ENCODE data around the gene SLC16A8.

Gene SLC16A8

DNA sequence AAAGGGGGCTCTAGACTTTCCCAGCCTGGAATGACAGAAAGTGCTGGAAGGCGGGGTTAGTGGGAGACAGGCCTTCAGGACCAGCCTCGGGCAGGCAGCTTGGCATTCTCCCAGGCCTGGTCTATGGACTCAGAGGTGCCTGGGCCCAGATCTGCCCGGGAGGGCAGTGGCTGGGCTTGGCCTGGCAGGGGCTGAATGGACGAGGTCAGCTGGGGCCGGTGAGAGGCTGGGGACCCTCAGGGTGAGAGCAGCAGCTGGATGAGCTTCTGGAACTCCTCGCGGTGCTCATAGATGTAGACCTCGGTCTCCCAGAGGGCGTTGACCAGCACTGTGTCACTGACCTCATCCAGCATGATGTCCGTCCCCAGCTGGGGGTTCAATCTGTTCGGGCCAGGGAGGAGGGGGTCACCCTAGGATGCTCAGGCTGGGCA is 28.0 kb upstream of the SLC16A8 start:
- no peak for DNase-seq

DNA sequence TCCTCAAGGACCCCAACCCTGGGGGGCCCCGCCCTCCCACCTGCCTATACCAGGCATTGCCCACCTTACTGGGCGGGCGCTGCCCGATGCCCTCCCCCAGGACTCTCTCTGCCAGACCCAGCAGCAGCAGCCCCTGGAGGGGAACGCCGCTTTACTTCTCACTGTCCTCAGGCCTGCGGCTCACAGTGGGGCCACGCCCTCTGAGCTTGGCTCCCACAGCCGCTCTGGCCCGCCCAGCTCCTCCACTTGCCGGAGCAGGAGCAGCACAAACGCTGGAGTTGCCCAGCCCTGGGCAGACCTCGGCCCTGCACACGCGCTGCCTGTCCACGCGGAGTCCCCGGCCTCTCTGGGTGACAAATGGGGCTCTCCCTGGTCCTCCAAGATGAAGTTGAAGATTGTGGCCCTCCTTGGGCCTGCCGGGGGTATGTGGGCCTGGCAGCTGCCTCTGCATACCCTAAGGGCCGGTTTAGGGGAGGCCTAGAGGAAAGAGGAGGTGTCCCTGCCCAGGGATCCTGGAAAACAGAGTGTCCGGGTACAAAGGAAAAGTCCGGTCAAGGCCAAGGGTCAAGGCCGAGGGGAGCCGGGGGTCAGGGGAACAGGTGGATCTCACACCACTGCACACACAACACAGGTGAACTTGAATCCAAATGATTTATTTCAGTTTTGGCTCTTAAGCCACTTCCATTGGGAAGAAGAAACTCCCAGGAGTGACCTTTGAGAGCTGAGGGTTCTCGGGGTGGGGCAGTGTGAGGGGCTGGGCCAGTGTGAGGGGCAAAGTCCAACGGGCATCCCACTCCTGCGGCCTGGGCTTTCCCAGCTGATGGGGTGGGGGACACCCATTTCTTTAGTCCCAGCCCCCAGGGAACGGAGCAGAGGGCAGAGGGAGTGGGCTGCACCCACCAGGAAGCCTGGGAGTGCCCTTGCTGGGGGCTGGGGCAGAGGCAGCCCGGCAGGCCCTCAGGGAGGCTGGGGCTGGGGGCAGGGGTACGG is 27.2 kb upstream of the SLC16A8 start:
- DNase-seq: no peak

DNA sequence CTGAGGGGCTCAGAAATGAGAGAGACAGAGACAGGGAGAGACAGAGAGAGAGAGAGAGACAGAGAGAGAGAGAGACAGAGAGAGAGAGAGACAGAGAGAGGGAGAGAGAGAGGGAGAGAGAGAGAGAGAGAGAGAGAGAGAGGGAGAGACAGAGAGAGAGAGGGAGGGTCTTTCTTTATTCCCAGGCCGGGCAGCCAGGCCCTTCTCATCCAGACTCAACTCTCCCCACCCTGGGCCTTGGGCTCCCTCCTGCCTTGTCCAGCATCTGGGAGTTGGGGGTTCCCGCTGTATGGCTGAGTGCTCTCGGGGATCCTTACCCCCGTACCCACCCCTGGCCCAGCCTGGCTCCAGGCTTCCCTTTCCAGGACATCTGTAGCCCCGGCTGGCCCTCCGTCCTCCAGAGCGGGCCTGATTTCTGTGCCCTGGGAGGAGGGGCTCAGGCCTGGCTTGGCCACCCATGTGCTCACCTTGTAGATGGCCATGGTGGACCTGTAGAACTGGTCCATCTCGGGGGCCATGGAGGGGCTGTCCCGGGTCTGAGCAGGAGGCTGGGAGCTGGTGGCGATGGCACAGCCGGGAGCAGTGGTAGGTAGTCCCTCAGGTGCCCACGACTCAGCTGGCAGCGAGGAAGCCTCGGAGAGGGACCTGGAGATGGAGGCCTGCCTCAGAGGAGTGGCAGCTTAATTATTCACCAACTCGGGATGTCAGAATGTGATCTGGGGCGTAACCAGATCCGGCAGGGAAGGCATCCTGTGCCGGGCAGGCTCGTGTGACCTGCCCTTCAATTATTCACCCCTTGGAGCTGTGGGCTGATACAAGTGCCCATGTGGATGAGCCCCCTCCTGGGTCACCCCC is 26.3 kb upstream of the SLC16A8 start, which contains the start of gene BAIAP2L2:
Gene BAIAP2L2, minus strand, starts transcription at position 677 of the 855 bp plus-strand sequence. Its CDS starts 159 bp downstream, at position 518.
- DNase-seq: no peak

DNA sequence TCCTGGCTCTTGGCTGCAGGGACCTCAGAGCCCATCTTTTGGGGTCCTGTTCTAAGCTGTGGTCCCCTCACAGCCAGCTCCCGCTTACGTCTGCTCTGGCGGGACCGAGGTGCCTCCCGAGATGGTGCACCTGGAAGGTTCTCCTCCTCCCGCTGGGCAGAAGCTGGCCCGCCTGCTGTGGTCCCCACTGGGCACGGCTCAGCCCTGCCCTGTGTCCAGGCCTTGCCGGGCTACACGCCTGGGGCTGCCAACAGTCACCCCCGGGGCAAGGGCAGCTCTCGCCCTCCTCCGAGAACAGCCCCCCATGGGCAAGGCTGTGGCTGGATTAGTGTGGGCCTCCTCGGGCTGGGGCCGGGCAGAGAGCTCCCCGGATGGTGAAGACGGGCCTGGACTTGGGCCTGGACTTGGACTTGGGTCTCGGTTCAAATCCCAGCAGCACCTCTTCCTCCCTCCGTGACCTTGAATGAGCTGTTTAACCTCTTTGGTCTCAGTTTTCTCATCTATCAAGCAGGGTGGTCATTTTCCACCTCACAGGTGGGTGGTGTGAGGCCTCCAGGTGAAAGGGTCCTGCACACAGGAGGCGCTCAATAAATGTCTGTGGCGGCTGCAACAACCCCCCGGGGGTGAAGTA is 25.5 kb upstream of the SLC16A8 start:
- DNase-seq: no peak

DNA sequence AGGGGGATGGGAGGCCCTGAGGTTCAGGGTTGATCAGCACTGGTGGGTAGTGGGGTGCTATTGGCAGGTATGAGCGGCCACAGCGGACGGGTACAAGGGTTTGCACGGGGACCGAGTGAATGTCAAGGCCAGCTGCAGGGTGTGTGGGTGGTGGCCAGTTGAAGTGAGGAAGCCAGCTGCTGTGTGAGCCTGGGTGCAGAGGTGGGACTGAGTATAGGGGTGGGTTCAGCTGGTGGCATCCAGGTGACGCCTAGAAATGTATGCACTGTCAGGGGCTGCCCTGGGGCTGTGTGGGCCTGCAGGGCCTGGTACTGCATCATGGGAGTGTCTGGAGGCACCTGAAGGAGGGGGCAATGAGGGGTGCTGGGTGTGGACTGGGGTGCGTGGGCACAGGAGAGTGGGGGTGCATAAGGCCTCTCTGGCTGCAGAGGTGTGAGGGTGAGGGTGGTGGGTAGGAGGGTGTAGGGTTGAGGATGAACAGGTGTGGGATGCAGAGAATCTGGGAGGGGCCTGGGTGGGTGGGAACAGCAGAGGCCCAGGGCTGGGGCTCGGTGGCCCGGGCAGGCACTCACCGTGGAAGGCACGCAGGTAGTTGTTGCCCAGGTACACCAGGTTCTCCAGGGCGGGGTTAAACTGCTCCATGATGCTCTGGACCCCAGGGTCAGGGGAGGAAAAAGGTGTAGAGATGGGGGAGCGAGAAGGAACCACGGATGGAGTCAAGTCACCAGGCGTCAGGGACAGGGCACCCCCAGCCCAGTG is 24.8 kb upstream of the SLC16A8 start:
- DNase-seq: no peak

DNA sequence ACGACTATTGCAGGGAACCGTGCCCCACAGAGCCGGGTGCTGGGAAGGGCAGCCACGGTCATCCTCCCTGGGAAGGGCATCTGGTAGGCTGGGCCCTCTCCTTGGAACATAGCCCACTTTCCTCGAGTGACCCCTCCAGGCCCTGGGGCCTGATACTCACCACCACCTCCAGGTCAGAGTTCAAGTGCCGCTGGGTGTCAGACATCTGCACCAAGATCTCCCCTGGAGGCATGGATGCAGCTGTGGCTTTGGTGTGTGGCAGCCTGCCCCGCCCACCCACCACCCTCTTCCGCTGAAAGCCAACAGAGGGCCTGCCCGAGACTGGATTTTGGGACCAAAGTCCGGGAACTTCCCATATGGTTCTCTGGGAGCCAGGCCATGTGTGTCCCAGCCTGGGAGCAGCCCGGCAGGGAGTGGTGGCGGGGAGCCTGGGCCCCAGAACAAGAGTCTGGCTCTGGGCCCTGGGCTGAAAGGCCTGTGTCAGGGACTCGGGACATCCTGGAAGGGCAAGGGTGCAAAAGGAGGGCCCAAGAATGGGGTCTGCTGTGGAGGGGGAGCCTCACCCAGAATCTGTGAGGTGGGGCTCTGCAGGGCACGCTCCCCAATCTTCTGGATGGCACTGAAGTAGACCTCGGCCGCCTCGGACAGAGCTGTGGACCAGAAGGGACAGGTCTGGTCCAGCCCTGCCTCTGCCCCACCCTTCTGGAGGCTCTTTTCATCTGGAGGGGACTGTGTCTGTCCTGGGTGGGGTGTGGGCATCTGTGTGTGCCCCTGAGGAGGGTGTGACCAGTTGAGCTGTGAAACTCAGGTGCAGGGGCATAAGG is 23.9 kb upstream of the SLC16A8 start:
- DNase-seq: no peak

DNA sequence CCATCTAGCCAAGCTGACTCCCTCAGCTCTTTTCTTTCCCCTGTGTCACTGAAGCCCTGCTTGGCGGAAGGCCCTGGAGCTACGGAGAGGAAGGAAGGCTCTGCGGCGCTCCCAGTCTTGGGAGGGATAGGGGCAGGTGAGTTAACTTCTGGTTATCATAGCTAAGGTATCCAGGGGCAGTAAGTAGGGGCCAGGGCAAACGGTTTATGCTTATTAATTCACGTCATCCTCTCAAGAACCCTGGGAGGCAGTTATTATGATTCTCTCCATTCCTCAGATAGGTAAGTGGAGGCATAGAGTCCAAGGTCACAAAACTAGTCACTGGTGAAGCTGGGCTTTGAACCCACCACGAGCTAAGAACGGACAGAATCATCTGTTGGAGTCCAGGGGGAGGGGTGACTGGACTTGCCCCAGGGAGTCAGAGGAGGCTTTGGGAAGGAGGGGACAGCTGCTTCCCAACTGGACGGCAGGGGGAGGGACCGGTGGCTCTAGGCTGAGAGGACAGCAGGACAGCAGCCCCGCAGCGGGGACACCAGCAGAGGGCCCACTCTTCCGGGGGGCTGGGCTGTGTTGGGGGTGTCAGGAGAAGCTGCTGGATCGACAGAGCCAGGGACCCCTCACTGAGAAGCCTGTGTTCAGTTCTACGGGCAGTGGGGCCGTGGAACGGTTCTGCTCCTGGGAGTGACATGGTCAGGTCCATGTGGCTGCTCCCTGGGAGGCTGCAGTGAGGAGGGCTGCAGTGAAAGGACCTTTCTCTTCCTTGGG is 23.0 kb upstream of the SLC16A8 start:
- no peak for DNase-seq

DNA sequence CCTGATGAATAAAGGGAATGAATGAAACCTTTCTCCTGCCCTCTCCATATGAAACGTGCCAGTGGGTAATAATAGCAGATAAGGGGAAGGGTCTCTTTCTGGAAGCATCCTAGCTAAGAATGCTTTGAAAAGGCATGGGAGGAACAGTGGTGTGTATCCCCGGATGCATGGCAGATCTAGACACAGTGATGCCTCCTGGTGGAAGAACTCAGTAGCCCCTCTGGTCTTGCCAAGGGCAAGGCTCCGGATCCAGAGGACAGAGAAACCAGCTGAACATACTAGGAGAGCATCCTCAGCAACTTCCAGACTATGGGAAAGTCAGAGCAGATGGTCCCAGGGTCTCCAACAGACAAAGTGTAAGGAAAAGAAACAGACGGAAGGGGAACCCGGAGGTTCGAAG is 20.1 kb upstream of the SLC16A8 start:
- DNase-seq: no peak

DNA sequence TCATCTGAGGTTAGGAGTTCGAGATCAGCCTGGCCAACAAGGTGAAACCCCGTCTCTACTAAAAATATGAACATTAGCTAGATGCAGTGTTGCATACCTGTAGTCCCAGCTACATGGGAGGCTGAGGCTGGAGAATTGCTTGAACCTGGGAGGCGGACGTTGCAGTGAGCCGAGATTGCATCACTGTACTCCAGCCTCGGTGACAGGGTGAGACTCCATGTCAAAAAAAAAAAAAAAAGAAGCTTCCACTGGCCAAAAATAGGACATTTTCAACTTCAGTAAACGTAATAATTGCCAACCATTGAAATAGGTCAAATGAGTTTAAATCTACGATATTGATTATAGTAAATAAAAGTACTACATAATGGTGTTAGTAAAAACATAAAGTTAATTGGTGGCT is 19.7 kb upstream of the SLC16A8 start:
- DNase-seq: no peak

DNA sequence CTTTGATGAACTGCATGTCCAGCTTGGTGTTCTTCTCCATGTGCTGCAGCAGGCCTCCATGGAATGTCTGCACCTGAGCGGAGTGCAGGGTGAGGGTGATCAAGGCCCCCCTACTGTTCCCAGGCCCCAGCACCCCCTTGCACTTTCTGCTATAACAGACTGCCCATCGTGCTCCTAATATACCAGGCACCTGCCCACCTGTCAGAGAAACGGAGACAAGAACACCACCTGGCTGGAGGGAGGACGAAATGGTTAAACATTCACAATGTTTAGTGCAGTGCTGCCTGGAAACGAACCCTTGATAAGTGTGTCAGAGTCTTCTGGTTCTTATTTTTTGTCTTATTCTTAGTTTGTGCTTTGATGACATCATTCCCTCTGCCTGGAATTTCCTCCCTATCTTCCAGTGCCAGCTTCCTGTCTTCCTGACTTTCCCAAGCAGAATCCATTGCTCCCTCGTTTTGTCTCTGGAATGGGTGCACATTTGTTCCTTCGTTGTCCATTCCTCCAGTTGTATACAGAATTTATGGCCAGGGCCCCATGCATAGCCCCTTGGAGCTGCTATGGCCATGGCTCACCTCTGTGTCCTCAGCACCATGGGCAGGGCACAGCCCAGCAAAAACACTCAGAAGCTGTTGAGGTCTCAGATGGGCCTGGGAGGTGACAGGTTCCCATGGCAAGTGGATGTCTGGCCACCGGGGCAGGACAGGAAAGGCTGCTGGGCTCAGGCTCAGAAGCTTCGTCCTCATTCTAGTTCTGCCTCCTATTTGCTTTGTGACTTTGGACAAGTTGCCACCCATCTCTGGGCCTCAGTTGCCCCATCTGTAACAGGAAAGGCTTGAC is 14.6 kb upstream of the SLC16A8 start:
- DNase-seq: no peak

DNA sequence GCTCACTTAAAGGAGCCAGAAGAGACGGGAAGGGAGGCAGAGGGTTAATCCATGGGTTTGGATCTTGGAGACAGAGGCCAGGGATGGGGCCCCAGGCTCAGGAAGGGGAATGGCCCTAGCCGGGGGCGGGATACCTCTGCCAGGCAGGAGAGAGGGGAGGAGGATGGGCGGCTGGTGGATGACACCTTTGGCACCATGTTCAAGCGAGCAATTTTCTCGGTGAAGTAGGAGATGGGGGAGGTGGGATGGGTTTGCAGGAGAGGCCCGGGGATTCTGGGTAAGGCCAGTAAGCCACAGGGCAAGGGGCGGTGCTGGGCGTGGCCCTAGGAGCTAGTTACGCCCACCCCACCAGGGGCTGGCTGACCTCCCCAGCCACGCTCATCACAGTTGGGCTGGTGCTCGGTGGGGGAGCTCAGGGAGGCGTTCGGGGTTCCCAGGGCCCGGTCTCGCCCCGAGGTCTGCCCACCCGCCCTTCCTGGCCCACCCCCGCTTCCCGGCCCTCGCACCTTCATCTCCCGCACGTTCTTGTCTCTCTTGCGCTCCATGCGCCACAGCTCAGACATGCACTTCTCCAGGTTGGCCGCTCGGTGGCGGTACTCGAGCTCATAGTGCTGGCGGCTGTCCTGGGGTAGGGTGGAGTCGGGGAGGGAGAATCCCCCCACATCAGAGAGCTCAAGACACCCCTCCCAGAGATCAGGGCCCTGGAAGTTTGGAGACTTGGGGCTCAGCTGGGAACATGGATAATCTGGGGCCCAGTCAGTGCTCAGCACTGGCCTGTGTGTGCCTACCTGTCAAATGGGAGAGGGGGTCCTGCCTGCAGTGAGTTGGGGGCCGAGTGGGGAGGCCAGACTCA is 13.8 kb upstream of the SLC16A8 start:
- DNase-seq: peak; percentile 45

DNA sequence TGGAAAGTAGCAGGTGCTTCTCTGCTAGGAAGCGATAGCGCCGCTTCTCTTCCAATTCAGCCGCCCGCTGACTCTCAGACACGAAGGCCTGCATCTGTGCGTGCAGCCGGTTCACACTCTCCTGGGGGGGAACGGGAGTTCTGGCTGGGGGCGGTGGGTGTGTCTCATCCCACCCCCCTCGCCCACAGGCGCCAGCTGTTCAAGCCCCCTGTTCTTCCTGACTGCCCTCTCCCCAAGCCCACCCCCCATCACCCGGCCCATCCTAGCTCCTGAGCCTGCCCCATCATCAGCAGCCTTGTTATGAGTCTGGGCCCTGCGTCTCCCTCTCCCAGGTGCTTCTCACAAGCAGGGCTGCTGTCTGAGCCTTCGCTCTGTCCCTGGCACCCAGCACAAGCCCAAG is 13.1 kb upstream of the SLC16A8 start:
- DNase-seq: peak; percentile 51

DNA sequence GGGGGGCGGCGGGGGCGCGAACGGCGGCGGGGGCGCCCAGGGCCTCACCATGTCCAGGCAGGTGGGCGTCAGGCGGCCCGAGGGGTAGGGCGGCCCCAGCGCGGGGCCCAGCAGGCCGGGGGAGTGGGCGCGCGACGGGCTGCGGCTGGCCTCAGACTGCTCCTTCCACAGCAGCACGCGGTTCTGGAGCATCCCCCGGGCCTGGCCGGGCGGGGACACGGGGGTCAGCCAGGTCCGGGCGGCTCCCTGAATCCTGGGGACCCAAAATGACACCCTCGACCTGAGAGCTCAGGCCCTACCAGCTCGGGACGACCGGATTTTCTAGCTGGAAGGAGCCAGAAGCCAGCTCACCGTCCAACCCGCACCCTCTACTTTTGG is 5.5 kb upstream of the SLC16A8 start:
- no peak for DNase-seq

DNA sequence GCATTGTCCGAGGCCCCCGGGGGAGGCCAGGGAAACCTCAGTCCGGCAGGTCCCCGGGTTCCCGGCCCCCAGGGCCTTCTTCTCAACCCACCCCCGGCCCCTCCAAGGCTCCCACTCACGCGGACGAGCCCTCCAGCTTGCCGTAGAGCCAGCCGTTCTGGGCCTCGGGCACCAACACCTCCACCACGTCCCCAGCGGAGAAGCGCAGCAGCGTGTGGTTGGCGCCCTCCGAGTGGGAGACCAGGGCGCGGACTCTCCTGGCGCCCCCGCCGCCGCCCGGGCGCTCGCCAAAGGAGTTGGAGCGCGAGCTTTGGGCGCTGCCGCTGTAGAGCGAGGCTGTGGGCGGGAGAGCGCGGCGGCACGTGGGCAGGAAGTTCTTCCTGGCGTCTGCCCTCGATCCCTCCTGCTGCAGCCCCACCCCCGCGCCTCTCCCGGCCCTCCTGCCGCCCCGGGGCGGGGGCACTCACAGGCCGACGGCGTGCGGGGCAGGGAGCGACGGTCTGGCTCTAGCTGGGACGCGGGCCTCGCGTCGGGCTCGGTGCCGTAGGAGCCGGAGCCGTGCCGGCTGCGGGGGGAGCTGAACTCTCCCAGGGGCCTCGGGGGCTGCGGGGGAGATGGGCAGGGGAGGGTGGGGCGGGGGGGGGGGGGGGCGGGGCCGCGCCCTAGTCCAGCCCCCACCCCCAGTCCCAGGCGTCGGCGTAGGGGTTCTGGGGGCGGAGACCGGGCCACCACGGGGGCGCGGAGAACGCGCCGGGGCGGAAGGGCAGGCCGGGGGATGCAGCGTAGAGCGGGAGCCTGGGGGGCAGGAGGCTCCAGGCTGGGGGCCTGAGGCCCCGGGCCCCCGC is 4.9 kb upstream of the SLC16A8 start:
- no peak for DNase-seq

DNA sequence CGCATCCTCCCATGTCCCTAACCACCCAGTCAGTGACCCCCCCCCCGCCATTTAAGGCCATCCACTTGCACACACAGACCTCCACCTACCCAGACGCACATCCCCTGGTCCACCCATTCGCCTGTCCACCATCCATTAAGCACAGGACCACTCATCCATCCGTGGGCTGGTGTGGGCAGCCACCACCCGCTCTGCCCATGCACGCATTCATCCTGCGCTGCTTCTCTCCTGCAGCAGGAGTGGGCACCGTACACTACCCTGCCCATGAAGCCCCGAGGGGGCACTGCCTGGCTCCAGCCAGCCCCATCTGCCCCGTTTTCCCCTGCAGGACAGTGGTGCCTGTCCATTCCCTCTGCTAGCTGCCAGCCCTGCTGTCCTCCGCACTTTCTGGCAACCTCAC is 3.9 kb upstream of the SLC16A8 start:
- DNase-seq: no peak

DNA sequence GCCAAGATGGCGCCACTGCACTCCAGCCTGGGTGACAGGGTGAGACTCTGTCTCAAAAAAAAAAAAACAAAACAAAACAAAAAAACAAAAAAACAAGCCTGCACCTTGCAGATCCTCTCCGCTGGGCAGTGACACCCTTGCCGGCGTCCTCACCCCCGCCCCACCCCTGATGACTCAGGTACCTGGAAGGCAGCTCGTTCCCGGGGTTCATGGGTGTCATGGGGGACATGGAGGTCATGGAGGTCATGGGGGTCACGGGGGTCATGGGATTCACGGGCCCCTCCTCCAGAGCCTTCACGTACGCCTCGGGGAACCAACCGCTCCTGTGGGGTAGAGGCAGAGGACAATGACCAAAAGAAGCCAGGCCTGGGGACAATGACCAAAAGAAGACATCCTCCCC is 3.0 kb upstream of the SLC16A8 start:
- DNase-seq: no peak

DNA sequence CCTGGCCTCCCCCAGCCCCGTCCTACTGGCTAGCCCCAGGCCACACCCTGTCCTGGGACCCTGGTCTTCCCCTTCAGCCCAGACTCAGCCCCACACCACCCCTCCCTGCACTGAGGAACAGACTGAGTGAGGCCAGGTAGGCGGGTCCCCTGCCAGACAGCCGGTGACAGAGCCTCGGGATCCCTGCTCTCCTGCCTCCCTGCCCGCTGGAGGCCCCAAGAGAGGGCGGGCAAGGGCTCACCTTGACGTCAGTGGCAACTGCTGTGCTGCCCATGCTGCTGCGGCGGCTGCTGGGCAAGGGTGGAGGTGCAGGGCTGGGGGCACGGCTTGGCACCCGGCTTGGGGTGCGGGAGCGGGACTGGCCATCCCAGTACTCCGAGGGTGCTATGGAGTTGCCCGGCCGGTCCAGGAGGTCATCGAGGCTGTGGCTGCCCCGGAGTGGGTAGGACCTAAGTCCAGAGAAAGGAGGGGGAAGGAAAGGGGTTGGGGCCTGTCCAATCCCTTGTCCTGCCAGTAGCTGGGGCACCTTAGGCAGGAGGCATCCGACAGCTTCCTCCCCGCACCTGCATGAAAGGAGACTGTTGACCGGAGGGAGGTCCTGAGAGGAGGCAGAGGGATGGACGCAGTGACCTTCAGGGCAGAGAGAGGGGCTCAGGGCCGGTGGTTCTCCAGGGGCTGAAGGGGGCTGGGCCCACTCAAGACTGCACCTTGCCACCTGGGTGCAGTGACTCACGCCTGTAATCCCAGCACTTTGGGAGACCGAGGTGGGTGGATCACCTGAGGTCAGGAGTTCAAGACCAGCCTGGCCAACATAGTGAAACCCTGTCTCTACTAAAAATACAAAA is 2.2 kb upstream of the SLC16A8 start:
- no peak for DNase-seq
